Liver (tissue), 3 donors: ENCODE data around the gene ZNF273.

Experiments used
- ATF3 ChIP-seq: IDR thresholded peaks from 2 replicates; pipeline ENCODE4 v1.6.1; 2016; ENCODE audit warnings: antibody characterized with exemption
- CTCF ChIP-seq: fragments of 150-350 bp; IDR thresholded peaks from 2 replicates; pipeline ENCODE4 v1.5.1; 2017; ENCODE audit warnings: improper control_type of control experiment, low read depth, low read length; ENCODE audit not compliant: missing input control
- FOXA1 ChIP-seq: IDR thresholded peaks from 2 replicates; pipeline ENCODE4 v1.6.1; 2016; ENCODE audit warnings: antibody characterized with exemption
- HNF4A ChIP-seq, 2 donors: conservative IDR thresholded peaks; 2 replicates each; pipeline ENCODE4 v1.6.1; 2016; ENCODE audit warnings: antibody characterized with exemption in 2 of 2, mild to moderate bottlenecking in 2 of 2
- JUND ChIP-seq, 2 donors: IDR thresholded peaks; 2 replicates each; pipeline ENCODE4 v1.6.1; 2016; ENCODE audit warnings: antibody characterized with exemption in 2 of 2
- MAX ChIP-seq: IDR thresholded peaks from 2 replicates; pipeline ENCODE4 v1.6.1; 2016; ENCODE audit warnings: antibody characterized with exemption
- NR2F2 ChIP-seq: IDR thresholded peaks from 2 replicates; pipeline ENCODE4 v1.6.1; 2016; ENCODE audit warnings: antibody characterized with exemption
- RAD21 ChIP-seq, 2 donors: IDR thresholded peaks; 2 replicates each; pipeline ENCODE4 v1.6.1; 2016; ENCODE audit warnings: antibody characterized with exemption in 2 of 2, mild to moderate bottlenecking in 2 of 2
- REST ChIP-seq: IDR thresholded peaks from 2 replicates; pipeline ENCODE4 v1.6.1; 2016; ENCODE audit warnings: antibody characterized with exemption, mild to moderate bottlenecking
- RXRA ChIP-seq, 2 donors: IDR thresholded peaks; 2 replicates each; pipeline ENCODE4 v1.6.1; 2017 to 2018; ENCODE audit warnings: antibody characterized with exemption in 2 of 2, mild to moderate bottlenecking in 1 of 2
- SP1 ChIP-seq: IDR thresholded peaks from 2 replicates; pipeline ENCODE4 v1.6.1; 2018; ENCODE audit warnings: antibody characterized with exemption, mild to moderate bottlenecking
- TAF1 ChIP-seq: conservative IDR thresholded peaks from 2 replicates; pipeline ENCODE4 v1.6.1; 2016; ENCODE audit warnings: antibody characterized with exemption, mild to moderate bottlenecking
- YY1 ChIP-seq: IDR thresholded peaks from 2 replicates; pipeline ENCODE4 v1.6.1; 2016; ENCODE audit warnings: antibody characterized with exemption, mild to moderate bottlenecking
- ZBTB33 ChIP-seq: IDR thresholded peaks from 2 replicates; pipeline ENCODE4 v1.6.1; 2016; ENCODE audit warnings: antibody characterized with exemption
- donor health status: healthy.
- donor health status: healthy.

- TF ChIP-seq CTCF (no peak), MAX (no peak), REST (no peak), JUND (IDR thresholded peaks at IDR 0.05) (no peak), RAD21 (IDR thresholded peaks at IDR 0.05) (no peak), ATF3 (no peak), HNF4A (conservative IDR thresholded peaks at IDR 0.05) (no peak), YY1 (no peak), RXRA (IDR thresholded peaks at IDR 0.05) (no peak), NR2F2 (no peak), TAF1 (no peak), ZBTB33 (no peak), FOXA1 (no peak), SP1 (no peak)
Observed at GRCh38 chr7:64965594-64965993, 62.5 kb downstream of the ZNF273 start.
